HG02870 (cell line): ENCODE measurements around the gene TLR6.
"Not testable (repeated sequence)": the region's sequence is repeated elsewhere in the genome, so short reads cannot be mapped to it uniquely, and the experiment has no call there.

ENCODE experiments used
- ATAC-seq: cut with Tn5 transposase; IDR thresholded peaks from one replicate; pipeline ENCODE4 v1.9.1; 2021; ENCODE audit warnings: mild to moderate bottlenecking, moderate library complexity; ENCODE audit not compliant: unreplicated experiment

Gene TLR6

GRCh38 chr4:38823766-38824165 lies 32.9 kb downstream of the TLR6 start:
- no peak for ATAC-seq

GRCh38 chr4:38822748-38823303 lies 33.8 kb downstream of the TLR6 start:
- ATAC-seq, result no peak

GRCh38 chr4:38821739-38822138 lies 34.9 kb downstream of the TLR6 start:
- ATAC-seq, result no peak

- no peak for ATAC-seq
Observed at GRCh38 chr4:38820329-38821061, 36.1 kb downstream of the TLR6 start.

GRCh38 chr4:38819569-38819968 lies 37.0 kb downstream of the TLR6 start:
- ATAC-seq, result no peak

GRCh38 chr4:38818441-38818976 lies 38.1 kb downstream of the TLR6 start:
- ATAC-seq, result peak; percentile 48

GRCh38 chr4:38815885-38816782 lies 40.5 kb downstream of the TLR6 start:
- peak; percentile 37 for ATAC-seq

- no peak for ATAC-seq
Observed at GRCh38 chr4:38814386-38814785, 42.2 kb downstream of the TLR6 start.

GRCh38 chr4:38811297-38811696 lies 45.3 kb downstream of the TLR6 start:
- ATAC-seq, result no peak

GRCh38 chr4:38807462-38807861 lies 49.2 kb downstream of the TLR6 start:
- not testable (repeated sequence) for ATAC-seq

GRCh38 chr4:38806251-38806650 lies 50.4 kb downstream of the TLR6 start:
- ATAC-seq, result not testable (repeated sequence)

- peak; percentile 71 for ATAC-seq
Observed at GRCh38 chr4:38805530-38806145, 51.0 kb downstream of the TLR6 start.

GRCh38 chr4:38804654-38805295 lies 51.8 kb downstream of the TLR6 start, which contains the start of gene TLR1:
TLR1 (minus strand) TSS chr4:38804791; CDS start chr4:38798831, 5,960 bp downstream.
- no peak for ATAC-seq

- peak; percentile 63 for ATAC-seq
Observed at GRCh38 chr4:38803833-38804653, 52.6 kb downstream of the TLR6 start.

GRCh38 chr4:38802561-38803355 lies 53.9 kb downstream of the TLR6 start:
- no peak for ATAC-seq

GRCh38 chr4:38800961-38801450 lies 55.6 kb downstream of the TLR6 start:
- ATAC-seq, result no peak

- no peak for ATAC-seq
Observed at GRCh38 chr4:38800366-38800765, 56.3 kb downstream of the TLR6 start.

- no peak for ATAC-seq
Observed at GRCh38 chr4:38795087-38795486, 61.5 kb downstream of the TLR6 start.

GRCh38 chr4:38794051-38794450 lies 62.6 kb downstream of the TLR6 start:
- no peak for ATAC-seq
